ENCODE results near the gene ECE1.

DNA sequence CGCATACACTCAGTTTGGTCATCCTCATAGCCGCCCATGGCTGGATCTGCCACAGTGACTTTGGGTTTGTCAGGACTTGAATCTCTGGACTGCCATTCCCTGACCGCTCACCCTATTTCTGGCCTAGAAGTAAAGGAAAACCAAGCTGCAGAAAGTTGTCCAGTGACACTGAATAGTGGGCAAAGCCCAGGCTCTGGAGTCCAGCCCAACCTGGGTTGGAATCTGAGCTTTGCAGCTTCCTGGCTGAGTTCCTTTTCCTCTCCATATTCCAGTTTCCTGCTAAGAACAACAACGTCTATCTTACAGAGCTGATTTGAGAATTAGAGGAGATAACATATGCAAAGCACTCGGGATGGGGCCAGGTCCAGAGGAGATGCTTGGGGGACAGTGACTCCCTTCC is 98.0 kb downstream of the ECE1 start:
- TF ChIP-seq ZNF264 (CRISPR knock-in tag; IDR thresholded peaks at IDR 0.05) (no peak), ZNF274 (CRISPR knock-in tag; IDR thresholded peaks at IDR 0.05) (no peak), JUN (CRISPR knock-in tag; IDR thresholded peaks at IDR 0.05) (no peak), TSC22D2 (CRISPR knock-in tag; IDR thresholded peaks at IDR 0.05; ENCODE audit: borderline replicate concordance) (no peak), GATA4 (IDR thresholded peaks at IDR 0.05; ENCODE audit: borderline replicate concordance, low read depth) (no peak), RNF2 (conservative IDR thresholded peaks at IDR 0.05; ENCODE audit: low read depth) (no peak), THAP11 (CRISPR knock-in tag; IDR thresholded peaks at IDR 0.05) (no peak), EZH2 (conservative IDR thresholded peaks at IDR 0.05; ENCODE audit: low read depth, low read length) (no peak), ARID5B (CRISPR knock-in tag; IDR thresholded peaks at IDR 0.05) (no peak)
- TF ChIP-seq, protein P1, sequence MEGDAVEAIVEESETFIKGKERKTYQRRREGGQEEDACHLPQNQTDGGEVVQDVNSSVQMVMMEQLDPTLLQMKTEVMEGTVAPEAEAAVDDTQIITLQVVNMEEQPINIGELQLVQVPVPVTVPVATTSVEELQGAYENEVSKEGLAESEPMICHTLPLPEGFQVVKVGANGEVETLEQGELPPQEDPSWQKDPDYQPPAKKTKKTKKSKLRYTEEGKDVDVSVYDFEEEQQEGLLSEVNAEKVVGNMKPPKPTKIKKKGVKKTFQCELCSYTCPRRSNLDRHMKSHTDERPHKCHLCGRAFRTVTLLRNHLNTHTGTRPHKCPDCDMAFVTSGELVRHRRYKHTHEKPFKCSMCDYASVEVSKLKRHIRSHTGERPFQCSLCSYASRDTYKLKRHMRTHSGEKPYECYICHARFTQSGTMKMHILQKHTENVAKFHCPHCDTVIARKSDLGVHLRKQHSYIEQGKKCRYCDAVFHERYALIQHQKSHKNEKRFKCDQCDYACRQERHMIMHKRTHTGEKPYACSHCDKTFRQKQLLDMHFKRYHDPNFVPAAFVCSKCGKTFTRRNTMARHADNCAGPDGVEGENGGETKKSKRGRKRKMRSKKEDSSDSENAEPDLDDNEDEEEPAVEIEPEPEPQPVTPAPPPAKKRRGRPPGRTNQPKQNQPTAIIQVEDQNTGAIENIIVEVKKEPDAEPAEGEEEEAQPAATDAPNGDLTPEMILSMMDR (CRISPR knock-in tag; IDR thresholded peaks at IDR 0.05): no peak
- TF ChIP-seq, protein P2, sequence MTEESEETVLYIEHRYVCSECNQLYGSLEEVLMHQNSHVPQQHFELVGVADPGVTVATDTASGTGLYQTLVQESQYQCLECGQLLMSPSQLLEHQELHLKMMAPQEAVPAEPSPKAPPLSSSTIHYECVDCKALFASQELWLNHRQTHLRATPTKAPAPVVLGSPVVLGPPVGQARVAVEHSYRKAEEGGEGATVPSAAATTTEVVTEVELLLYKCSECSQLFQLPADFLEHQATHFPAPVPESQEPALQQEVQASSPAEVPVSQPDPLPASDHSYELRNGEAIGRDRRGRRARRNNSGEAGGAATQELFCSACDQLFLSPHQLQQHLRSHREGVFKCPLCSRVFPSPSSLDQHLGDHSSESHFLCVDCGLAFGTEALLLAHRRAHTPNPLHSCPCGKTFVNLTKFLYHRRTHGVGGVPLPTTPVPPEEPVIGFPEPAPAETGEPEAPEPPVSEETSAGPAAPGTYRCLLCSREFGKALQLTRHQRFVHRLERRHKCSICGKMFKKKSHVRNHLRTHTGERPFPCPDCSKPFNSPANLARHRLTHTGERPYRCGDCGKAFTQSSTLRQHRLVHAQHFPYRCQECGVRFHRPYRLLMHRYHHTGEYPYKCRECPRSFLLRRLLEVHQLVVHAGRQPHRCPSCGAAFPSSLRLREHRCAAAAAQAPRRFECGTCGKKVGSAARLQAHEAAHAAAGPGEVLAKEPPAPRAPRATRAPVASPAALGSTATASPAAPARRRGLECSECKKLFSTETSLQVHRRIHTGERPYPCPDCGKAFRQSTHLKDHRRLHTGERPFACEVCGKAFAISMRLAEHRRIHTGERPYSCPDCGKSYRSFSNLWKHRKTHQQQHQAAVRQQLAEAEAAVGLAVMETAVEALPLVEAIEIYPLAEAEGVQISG (CRISPR knock-in tag; IDR thresholded peaks at IDR 0.05): no peak
- TF ChIP-seq, protein P3, sequence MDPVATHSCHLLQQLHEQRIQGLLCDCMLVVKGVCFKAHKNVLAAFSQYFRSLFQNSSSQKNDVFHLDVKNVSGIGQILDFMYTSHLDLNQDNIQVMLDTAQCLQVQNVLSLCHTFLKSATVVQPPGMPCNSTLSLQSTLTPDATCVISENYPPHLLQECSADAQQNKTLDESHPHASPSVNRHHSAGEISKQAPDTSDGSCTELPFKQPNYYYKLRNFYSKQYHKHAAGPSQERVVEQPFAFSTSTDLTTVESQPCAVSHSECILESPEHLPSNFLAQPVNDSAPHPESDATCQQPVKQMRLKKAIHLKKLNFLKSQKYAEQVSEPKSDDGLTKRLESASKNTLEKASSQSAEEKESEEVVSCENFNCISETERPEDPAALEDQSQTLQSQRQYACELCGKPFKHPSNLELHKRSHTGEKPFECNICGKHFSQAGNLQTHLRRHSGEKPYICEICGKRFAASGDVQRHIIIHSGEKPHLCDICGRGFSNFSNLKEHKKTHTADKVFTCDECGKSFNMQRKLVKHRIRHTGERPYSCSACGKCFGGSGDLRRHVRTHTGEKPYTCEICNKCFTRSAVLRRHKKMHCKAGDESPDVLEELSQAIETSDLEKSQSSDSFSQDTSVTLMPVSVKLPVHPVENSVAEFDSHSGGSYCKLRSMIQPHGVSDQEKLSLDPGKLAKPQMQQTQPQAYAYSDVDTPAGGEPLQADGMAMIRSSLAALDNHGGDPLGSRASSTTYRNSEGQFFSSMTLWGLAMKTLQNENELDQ (CRISPR knock-in tag; IDR thresholded peaks at IDR 0.05; ENCODE audit: borderline replicate concordance): no peak

Data from HepG2 (cell line).